T-helper 2 cell treated with Interferon-gamma antibody and Interleukin-4, amounts not matched to agents 5 μg/mL and 100 μg/mL, for 36 hours (primary cell): Measurements from ENCODE around the gene SPRY1.

Experiments
- DNase-seq: peaks from one replicate; pipeline ENCODE4 v3.0.0; 2021; ENCODE audit warnings: low spot score
- H3K27ac Mint-ChIP-seq: one replicate; pipeline ENCODE4 v1.8.0; 2021; ENCODE audit warnings: mild to moderate bottlenecking, mixed read lengths
- H3K27me3 Mint-ChIP-seq: one replicate; pipeline ENCODE4 v1.8.0; 2021; ENCODE audit warnings: low read depth, mixed read lengths
- H3K36me3 Mint-ChIP-seq: one replicate; pipeline ENCODE4 v1.8.0; 2021; ENCODE audit warnings: low read depth, mixed read lengths
- H3K4me1 Mint-ChIP-seq: one replicate; pipeline ENCODE4 v1.8.0; 2021; ENCODE audit warnings: low read depth, mixed read lengths
- H3K4me3 Mint-ChIP-seq: one replicate; pipeline ENCODE4 v1.8.0; 2022; ENCODE audit warnings: mild to moderate bottlenecking, moderate library complexity, mixed read lengths
- H3K9me3 Mint-ChIP-seq: one replicate; pipeline ENCODE4 v1.8.0; 2021; ENCODE audit warnings: mixed read lengths

Gene SPRY1

DNA sequence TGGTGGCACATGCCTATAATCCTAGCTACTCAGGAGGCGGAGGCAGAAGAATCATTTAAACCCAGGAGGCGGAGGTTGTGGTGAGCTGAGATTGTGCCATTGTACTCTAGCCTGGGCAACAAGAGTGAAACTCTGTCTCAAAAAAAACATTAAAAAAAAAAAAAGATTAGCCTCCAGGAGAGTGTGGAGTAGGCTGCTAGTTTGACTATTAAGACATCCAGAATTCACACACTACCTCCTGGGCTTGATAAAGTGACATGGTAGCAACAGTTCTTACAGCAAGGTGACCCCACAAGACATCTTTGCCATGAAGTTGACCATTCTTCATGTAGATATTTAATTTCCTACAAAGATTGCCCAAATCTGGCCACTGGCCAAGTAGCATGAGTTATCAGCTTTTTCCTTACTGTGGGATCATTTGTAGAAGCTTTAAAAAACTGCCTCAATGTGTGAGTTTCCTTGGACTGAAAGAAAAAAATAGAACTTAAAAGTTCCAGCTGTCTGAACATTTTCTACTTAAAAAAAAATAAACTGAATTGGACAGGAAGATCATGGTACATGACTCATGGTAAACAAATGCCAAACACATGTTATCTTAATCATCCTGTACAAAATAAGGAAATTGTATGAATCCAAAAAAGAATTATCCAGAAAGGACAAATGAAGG lies 35.3 kb upstream of the SPRY1 start:
- H3K4me3 Mint-ChIP-seq, result no peak overlapping the region
- H3K27ac Mint-ChIP-seq, result no peak overlapping the region

DNA sequence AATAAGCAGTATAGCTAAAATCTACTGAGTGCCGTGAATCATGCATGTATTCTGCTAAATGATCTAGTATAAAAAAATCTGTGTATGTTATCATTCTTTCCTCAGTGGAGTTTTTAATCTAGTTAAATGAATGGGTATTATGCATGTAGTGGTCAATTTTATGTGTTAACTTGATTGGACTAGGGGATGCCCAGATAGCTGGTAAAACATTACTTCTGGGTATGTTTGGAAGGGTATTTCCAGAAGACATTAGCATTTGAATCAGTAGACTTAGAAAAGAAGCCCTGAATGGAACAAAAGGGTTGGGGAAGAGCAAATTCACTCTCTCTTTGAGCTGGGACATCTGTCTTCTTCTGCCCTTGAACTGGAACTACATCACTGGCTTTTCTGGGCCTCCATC lies 34.5 kb upstream of the SPRY1 start:
- H3K4me3 Mint-ChIP-seq, result no peak overlapping the region
- peaks cover 9% of the 10 kb centered on the region for H3K27me3 Mint-ChIP-seq
- no peak overlapping the region for H3K27ac Mint-ChIP-seq
- peaks cover 2% of the 10 kb centered on the region for H3K4me1 Mint-ChIP-seq
- no peak for DNase-seq
- no peaks in the 10 kb centered on the region for H3K36me3 Mint-ChIP-seq
- no peaks in the 10 kb centered on the region for H3K9me3 Mint-ChIP-seq

More for the DNA sequence above, 35.3 kb upstream of the SPRY1 start:
- Mint-ChIP-seq H3K4me1 (peaks cover 2% of the 10 kb centered on the region), H3K36me3 (no peaks in the 10 kb centered on the region), H3K27me3 (peaks cover 3% of the 10 kb centered on the region), H3K9me3 (no peaks in the 10 kb centered on the region)
- no peak for DNase-seq

DNA sequence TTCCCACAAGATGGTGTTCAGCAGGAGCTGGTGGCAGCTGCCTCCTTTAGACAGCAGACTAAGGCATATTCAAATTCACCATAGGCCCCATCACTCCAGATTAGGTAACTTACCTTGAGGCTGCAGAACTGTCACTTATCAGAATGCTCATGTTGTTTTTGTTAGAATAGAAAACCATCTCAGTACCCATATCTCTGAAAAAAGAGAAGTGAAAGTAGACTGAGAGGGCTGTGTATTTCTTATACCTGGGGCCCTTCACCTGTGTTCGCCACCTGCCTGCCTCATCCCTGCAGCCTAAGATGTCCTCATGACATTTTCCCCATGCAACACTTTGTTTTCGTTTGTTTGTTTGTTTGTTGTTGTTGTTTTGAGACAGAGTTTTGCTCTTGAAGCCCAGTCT lies 32.9 kb upstream of the SPRY1 start:
- H3K27me3 Mint-ChIP-seq, result peaks cover 11% of the 10 kb centered on the region
- H3K36me3 Mint-ChIP-seq, result no peaks in the 10 kb centered on the region
- H3K27ac Mint-ChIP-seq, result no peak overlapping the region

DNA sequence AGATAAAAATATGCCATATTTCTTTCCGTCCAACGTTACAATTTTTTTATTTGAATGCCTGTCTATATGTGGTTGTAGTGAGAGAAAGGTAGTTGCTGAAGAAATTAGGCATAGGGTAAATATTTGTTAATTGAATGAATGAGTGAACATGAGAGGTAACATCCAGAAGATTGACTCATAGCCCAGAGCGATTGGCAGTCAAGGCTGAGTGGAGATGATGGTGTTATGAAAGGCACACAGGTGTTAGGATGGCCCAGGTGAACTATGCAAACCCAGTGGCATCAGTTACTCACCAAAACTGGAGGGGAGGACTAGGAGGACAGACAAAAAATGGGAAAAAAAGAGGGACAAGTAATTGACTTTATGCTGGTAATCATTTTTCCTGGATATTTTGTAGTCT lies 31.7 kb upstream of the SPRY1 start:
- Mint-ChIP-seq H3K9me3 (no peaks in the 10 kb centered on the region), H3K27me3 (peaks cover 9% of the 10 kb centered on the region), H3K4me1 (no peaks in the 10 kb centered on the region), H3K4me3 (no peak overlapping the region), H3K36me3 (no peaks in the 10 kb centered on the region), H3K27ac (no peak overlapping the region)
- DNase-seq, result no peak

More for the DNA sequence above, 32.9 kb upstream of the SPRY1 start:
- no peaks in the 10 kb centered on the region for H3K9me3 Mint-ChIP-seq
- no peak overlapping the region for H3K4me3 Mint-ChIP-seq
- DNase-seq, result no peak
- peaks cover 2% of the 10 kb centered on the region for H3K4me1 Mint-ChIP-seq

DNA sequence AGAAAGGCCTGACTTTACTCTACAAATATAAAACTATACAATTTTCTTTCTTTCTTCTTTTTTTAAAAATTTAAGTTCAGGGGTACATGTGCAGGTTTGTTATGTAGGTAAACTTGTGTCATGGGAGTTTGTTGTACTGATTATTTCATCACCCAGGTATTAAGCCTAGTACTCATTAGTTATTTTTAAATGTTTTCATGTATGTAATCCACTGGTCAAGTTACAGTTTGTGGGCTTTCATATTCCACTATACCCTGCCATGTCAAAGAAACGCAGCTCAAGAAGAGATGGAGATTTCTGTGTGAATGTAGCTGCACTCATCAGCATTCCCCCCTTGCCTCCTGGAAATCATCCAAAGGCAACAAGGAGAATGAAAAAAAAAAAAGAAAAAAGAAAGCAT lies 31.2 kb upstream of the SPRY1 start:
- Mint-ChIP-seq H3K4me3 (no peak overlapping the region), H3K4me1 (no peaks in the 10 kb centered on the region), H3K9me3 (no peaks in the 10 kb centered on the region), H3K36me3 (no peaks in the 10 kb centered on the region), H3K27ac (no peak overlapping the region), H3K27me3 (peaks cover 9% of the 10 kb centered on the region)
- no peak for DNase-seq

DNA sequence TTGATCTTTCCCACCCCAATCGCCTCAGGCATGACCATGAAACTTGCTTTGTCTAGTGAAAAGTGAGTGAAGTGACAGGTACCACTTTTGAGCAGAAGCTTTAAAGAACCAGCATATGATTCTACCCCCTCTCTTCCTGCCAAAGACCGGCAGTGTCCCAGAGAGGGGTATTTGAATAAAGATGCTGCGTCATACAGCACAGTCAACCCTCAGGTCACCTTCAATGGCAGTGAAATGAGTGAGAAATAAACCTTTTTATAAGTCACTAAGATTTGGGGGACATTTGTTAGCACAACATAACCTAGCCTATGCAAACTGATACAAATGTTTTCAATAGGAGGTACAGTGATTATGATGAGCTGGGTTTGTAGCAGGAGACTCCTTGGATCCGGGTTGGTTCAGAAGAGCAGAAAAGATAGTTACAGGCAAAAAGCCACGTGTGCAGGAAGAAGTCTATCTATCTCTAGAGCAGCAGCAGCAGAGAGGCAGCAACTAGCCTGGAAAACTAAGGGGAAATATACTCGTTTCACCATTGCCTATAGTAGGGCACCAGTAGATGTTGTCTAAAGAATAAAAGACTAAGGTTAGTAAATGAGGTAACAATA lies 30.3 kb upstream of the SPRY1 start:
- H3K36me3 Mint-ChIP-seq, result no peaks in the 10 kb centered on the region
- no peaks in the 10 kb centered on the region for H3K4me1 Mint-ChIP-seq
- H3K27ac Mint-ChIP-seq, result no peak overlapping the region
- DNase-seq, result no peak
- H3K27me3 Mint-ChIP-seq, result peaks cover 9% of the 10 kb centered on the region
- H3K4me3 Mint-ChIP-seq, result no peak overlapping the region
- H3K9me3 Mint-ChIP-seq, result no peaks in the 10 kb centered on the region

DNA sequence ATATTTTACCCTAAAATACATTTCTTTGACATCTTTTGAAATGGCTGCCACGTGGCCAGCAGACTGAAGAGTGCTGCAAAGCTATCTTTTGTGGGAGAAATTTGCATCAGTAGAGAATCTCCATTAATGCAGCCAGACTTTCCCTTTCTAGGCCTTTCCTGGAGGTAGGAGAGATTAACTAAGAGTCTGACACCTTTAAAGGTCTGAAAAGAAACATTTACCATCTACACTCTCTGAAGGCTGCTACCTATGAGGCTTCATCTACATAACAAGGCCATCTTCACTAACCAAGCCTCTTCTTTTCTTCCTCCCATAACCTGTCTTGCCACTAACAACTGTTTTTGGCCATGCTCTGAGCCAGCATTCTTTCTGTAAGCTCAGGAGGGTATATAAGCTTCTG lies 17.8 kb upstream of the SPRY1 start:
- no peaks in the 10 kb centered on the region for H3K9me3 Mint-ChIP-seq
- H3K4me1 Mint-ChIP-seq, result peaks cover 4% of the 10 kb centered on the region
- H3K27me3 Mint-ChIP-seq, result peaks cover 10% of the 10 kb centered on the region
- H3K36me3 Mint-ChIP-seq, result no peaks in the 10 kb centered on the region
- H3K4me3 Mint-ChIP-seq, result no peak overlapping the region
- no peak for DNase-seq
- no peak overlapping the region for H3K27ac Mint-ChIP-seq

DNA sequence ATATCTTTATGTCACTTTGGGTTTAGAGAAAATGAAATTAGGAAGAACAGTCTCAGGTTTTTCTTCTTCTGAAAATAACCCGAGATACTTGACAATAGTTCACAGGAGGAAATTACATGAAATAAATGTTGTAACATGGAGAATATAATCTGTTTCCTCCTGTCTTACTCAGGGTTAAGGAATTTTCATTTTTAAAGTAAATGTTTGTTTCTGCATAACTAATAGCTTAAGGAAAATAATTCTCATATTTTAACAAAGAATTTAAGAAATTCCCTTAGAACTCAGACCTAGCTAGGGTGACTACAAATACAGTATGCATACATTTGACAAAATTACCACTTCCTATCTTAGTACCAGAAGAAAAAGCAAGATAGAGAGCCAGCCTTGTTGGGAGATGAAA lies 17.2 kb upstream of the SPRY1 start:
- H3K36me3 Mint-ChIP-seq, result no peaks in the 10 kb centered on the region
- peaks cover 10% of the 10 kb centered on the region for H3K27me3 Mint-ChIP-seq
- no peaks in the 10 kb centered on the region for H3K9me3 Mint-ChIP-seq
- H3K4me3 Mint-ChIP-seq, result no peak overlapping the region
- no peak overlapping the region for H3K27ac Mint-ChIP-seq
- peaks cover 4% of the 10 kb centered on the region for H3K4me1 Mint-ChIP-seq
- no peak for DNase-seq

DNA sequence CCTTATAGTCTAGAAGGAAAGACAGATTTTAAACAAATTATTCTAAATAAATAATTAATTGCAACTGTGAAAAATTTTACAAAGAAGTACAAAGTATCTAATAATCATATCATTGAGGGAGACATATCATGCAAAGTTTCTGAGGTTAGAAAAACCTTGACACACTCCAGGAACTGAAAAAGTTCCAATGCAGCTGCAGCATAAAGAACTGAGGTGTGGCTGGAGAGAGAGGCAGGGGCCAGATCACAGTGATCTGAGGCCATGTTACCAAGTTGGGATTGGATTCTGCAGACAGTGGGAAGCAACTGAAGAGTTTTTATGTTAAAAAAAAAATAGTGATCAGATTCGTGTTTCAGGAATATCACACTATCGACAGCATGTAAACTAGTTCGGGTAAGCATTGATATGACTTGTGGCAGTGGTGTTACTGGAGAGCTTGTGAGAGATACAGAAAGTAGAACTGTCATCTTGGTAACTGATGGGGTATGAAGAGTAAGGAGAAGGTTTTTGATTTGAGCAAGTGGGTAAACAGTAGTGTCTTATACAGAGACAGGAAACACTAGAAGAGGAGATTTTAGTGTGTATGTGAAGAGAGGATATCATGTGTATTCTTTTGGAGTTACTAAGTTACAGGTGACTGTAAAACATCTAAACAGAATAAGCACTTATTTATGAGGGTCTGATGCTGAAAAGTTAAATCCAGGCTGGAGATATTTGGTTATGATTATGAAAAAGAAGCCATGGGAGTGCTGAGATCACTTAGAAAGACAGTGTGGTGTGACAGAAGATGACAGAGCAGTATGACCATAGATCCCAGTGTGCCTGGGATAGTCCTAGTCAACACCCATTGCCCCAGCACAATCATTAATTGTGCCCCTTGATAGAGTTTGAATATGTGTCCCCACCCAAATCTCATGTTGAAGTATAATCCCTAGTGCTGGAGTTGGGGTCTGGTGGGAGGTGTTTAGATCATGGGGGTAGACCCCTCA lies 15.6 kb upstream of the SPRY1 start:
- Mint-ChIP-seq H3K4me3 (no peak overlapping the region), H3K4me1 (peaks cover 4% of the 10 kb centered on the region), H3K27me3 (peaks cover 10% of the 10 kb centered on the region), H3K27ac (no peak overlapping the region), H3K9me3 (no peaks in the 10 kb centered on the region), H3K36me3 (no peaks in the 10 kb centered on the region)
- no peak for DNase-seq

DNA sequence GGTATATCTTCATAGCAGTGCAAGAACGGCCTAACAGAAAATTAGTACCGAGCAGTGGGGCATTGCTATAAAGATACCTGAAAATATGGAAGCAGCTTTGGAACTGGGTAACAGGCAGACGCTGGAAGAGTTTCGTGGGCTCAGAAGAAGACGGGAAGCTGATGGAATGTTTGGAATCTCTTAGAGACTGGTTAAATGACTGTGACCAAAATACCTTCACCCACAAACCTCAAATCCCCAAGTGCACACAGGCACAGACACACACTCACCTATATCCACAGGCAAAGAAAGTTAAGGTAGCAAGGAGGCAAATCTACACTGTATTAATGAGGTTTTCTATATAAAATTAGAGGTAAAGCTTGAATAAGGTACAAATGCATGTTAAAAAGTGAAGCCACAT lies 14.6 kb upstream of the SPRY1 start:
- DNase-seq, result no peak
- Mint-ChIP-seq H3K27ac (no peak overlapping the region), H3K4me1 (peaks cover 4% of the 10 kb centered on the region), H3K27me3 (peaks cover 5% of the 10 kb centered on the region), H3K9me3 (no peaks in the 10 kb centered on the region), H3K4me3 (no peak overlapping the region), H3K36me3 (no peaks in the 10 kb centered on the region)

DNA sequence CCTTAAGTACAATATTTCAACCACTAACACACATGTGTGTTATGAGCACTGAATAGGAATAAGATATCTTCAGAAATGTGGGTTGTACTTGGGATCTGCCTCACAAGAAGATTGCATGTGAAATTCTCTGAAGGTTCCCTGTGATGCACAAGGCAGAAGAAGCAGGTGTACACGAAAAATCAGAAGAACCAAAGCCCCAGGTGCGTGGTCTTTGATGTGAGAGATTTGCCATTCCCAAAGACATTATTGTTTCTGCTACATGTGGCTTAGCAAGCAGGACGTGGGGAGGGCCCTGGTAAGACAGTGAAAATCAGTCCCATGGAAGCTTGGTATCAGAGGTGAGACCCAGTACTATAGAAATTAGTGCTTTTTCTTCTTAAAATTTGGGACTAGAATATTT lies 13.0 kb upstream of the SPRY1 start:
- DNase-seq, result no peak
- Mint-ChIP-seq H3K36me3 (no peaks in the 10 kb centered on the region), H3K4me1 (peaks cover 4% of the 10 kb centered on the region), H3K27ac (no peak overlapping the region), H3K27me3 (peaks cover 5% of the 10 kb centered on the region), H3K9me3 (no peaks in the 10 kb centered on the region), H3K4me3 (no peak overlapping the region)

DNA sequence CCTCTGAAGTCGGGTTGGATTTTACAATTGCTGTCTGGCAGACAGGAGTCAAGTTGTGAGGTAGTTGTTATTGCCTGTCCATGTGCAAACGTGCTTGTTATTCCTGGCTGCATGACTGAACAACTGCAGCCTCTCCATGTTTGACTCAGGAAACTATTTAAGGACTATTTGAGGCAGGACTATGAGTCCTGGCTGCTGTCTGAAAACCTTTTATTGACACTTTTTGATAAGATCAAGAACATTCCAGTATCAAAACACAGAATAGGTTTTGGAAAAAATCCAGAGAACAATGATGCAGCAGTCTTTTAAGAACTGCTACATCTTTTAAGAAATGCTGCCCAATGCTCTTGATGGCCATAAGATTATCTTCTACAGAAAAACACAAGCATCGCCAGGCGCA lies 10.0 kb upstream of the SPRY1 start:
- Mint-ChIP-seq H3K27ac (no peak overlapping the region), H3K27me3 (peaks cover 6% of the 10 kb centered on the region), H3K36me3 (no peaks in the 10 kb centered on the region), H3K4me3 (no peak overlapping the region), H3K4me1 (no peaks in the 10 kb centered on the region), H3K9me3 (no peaks in the 10 kb centered on the region)
- no peak for DNase-seq

DNA sequence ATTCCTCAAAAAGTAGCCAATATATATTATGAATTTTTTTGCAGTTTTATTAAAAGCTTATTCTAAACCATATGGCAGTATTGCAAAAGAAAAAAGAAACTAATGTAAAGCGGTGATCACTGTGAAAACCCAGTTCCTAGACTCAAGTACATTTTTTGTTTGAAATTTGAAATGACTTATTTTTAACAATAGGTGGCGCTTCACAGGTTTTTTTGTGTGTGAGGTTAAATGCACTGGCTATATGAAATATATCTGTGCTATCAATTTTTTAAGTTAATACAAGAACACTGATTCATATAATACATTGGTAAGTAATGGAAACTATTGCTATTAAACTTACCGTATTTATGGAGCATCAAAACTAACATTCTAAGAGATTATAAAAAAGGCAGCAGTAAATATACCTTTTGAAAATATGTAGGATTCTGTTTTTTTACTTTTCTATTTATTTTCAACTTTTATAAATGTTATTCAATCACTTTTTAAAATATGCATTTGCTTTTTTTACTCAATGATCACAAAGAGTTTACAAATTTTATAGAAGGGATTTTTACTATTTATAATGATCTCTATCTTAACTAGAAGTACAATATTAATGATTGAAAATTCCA lies 5.6 kb upstream of the SPRY1 start:
- peaks cover 4% of the 10 kb centered on the region for H3K27me3 Mint-ChIP-seq
- no peaks in the 10 kb centered on the region for H3K9me3 Mint-ChIP-seq
- no peak for DNase-seq
- no peak overlapping the region for H3K27ac Mint-ChIP-seq
- H3K4me1 Mint-ChIP-seq, result no peaks in the 10 kb centered on the region
- H3K4me3 Mint-ChIP-seq, result no peak overlapping the region
- no peaks in the 10 kb centered on the region for H3K36me3 Mint-ChIP-seq

DNA sequence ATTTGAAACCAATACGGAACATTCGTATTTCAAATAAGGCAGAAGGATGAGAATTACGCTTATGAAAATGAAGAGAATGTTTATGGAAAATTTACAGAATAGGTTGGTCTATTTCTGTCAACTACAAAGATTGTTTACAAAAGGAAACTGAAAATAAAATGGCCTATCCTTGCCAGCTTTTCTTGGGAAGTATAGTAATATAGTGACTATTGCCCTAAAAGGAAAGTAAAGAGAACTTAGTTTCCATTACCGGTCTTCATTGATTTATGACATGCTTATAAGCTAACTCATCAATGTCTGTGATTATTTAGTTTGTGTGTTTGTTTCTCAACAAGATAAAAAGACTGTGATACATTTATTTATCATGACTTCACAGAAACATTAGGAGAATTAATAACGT lies 2.9 kb upstream of the SPRY1 start:
- no peaks in the 10 kb centered on the region for H3K9me3 Mint-ChIP-seq
- H3K36me3 Mint-ChIP-seq, result no peaks in the 10 kb centered on the region
- peaks cover 10% of the 10 kb centered on the region for H3K27me3 Mint-ChIP-seq
- H3K4me1 Mint-ChIP-seq, result peaks cover 9% of the 10 kb centered on the region
- no peak for DNase-seq
- no peak overlapping the region for H3K27ac Mint-ChIP-seq
- no peak overlapping the region for H3K4me3 Mint-ChIP-seq
